ENCODE results near the gene ARHGAP18.

Gene ARHGAP18

GRCh38 chr6:129645106-129645829 lies 64.7 kb downstream of the ARHGAP18 start:
- H2AFZ ChIP-seq (ENCODE audit: low read depth) = no peak overlapping the region
- no peak overlapping the region for H3K4me3 ChIP-seq (IDR thresholded peaks at IDR 0.05; ENCODE audit: insufficient read depth, low read depth, low read length)
- H4K20me1 ChIP-seq (ENCODE audit: insufficient read depth) = no peaks in the 10 kb centered on the region
- no peak for TF ChIP-seq CTCF (conservative IDR thresholded peaks at IDR 0.05; ENCODE audit: low read depth, low read length)
- H3K4me2 ChIP-seq = no peak overlapping the region
- no peaks in the 10 kb centered on the region for H3K36me3 ChIP-seq (ENCODE audit: insufficient read depth)
- no peak overlapping the region for H3K27ac ChIP-seq
- H3K4me1 ChIP-seq (ENCODE audit: low read depth, poor library complexity, severe bottlenecking) = peaks cover 25% of the 10 kb centered on the region
- H3K9ac ChIP-seq = no peak overlapping the region
- H3K27me3 ChIP-seq (ENCODE audit: insufficient read depth, low read depth) = no peaks in the 10 kb centered on the region
- no peaks in the 10 kb centered on the region for H3K79me2 ChIP-seq (ENCODE audit: insufficient read depth, low read depth)

GRCh38 chr6:129644567-129645015 lies 65.4 kb downstream of the ARHGAP18 start:
- no peak overlapping the region for H3K4me2 ChIP-seq
- no peak overlapping the region for H3K4me3 ChIP-seq (IDR thresholded peaks at IDR 0.05; ENCODE audit: insufficient read depth, low read depth, low read length)
- no peaks in the 10 kb centered on the region for H3K27me3 ChIP-seq (ENCODE audit: insufficient read depth, low read depth)
- no peaks in the 10 kb centered on the region for H3K79me2 ChIP-seq (ENCODE audit: insufficient read depth, low read depth)
- no peak overlapping the region for H2AFZ ChIP-seq (ENCODE audit: low read depth)
- no peak overlapping the region for H3K9ac ChIP-seq
- TF ChIP-seq CTCF (conservative IDR thresholded peaks at IDR 0.05; ENCODE audit: low read depth, low read length) = no peak
- H3K4me1 ChIP-seq (ENCODE audit: low read depth, poor library complexity, severe bottlenecking) = peaks cover 25% of the 10 kb centered on the region
- no peaks in the 10 kb centered on the region for H3K36me3 ChIP-seq (ENCODE audit: insufficient read depth)
- no peaks in the 10 kb centered on the region for H4K20me1 ChIP-seq (ENCODE audit: insufficient read depth)
- H3K27ac ChIP-seq = no peak overlapping the region

GRCh38 chr6:129643968-129644367 lies 66.0 kb downstream of the ARHGAP18 start:
- H3K4me1 ChIP-seq (ENCODE audit: low read depth, poor library complexity, severe bottlenecking) = peaks cover 25% of the 10 kb centered on the region

DNA sequence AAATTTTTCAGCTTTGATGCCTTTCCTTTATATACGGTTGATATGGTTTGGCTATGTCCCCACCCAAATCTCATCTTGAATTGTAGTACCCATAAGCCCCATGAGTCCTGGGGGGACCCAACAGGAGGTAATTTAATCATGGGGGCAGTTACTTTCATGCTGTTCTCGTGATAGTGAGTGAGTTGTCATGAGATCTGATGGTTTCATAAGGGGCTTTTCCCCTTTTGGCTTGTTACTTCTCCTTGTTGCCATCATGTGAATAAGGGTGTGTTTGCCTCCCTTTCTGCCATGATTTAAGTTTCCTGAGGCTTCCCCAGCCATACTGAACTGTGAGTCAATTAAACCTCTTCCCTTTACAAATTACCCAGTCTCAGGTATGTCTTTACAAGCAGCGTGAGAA lies 66.8 kb downstream of the ARHGAP18 start:
- Histone ChIP-seq H3K4me1 (ENCODE audit: low read depth, poor library complexity, severe bottlenecking) (peaks cover 25% of the 10 kb centered on the region), H2AFZ (ENCODE audit: low read depth) (no peak overlapping the region), H3K9ac (no peak overlapping the region), H3K79me2 (ENCODE audit: insufficient read depth, low read depth) (no peaks in the 10 kb centered on the region), H3K27ac (no peak overlapping the region), H3K4me2 (no peak overlapping the region), H3K36me3 (ENCODE audit: insufficient read depth) (no peaks in the 10 kb centered on the region), H4K20me1 (ENCODE audit: insufficient read depth) (no peaks in the 10 kb centered on the region), H3K4me3 (IDR thresholded peaks at IDR 0.05; ENCODE audit: insufficient read depth, low read depth, low read length) (no peak overlapping the region), H3K27me3 (ENCODE audit: insufficient read depth, low read depth) (no peaks in the 10 kb centered on the region)
- TF ChIP-seq CTCF (conservative IDR thresholded peaks at IDR 0.05; ENCODE audit: low read depth, low read length) = no peak

More at GRCh38 chr6:129643968-129644367, 66.0 kb downstream of the ARHGAP18 start:
- TF ChIP-seq CTCF (conservative IDR thresholded peaks at IDR 0.05; ENCODE audit: low read depth, low read length) = no peak
- Histone ChIP-seq H2AFZ (ENCODE audit: low read depth) (no peak overlapping the region), H3K79me2 (ENCODE audit: insufficient read depth, low read depth) (no peaks in the 10 kb centered on the region), H3K36me3 (ENCODE audit: insufficient read depth) (no peaks in the 10 kb centered on the region), H3K9ac (no peak overlapping the region), H4K20me1 (ENCODE audit: insufficient read depth) (no peaks in the 10 kb centered on the region), H3K27me3 (ENCODE audit: insufficient read depth, low read depth) (no peaks in the 10 kb centered on the region), H3K27ac (no peak overlapping the region), H3K4me2 (no peak overlapping the region), H3K4me3 (IDR thresholded peaks at IDR 0.05; ENCODE audit: insufficient read depth, low read depth, low read length) (no peak overlapping the region)

Measured in KMS-11 (cell line).